Heart left ventricle (tissue), 13 donors: ENCODE results near the gene MAST4.

ENCODE experiments used
- POLR2A ChIP-seq, 2 donors: fragments of 450-650 bp; IDR thresholded peaks; one replicate each; pipeline ENCODE4 v1.6.1; 2017; ENCODE audit warnings: antibody characterized with exemption in 2 of 2, mild to moderate bottlenecking in 2 of 2, moderate library complexity in 2 of 2
- TF ChIP-seq, protein P1 (sequence below), 12 donors: fragments of 200-600 bp; sonication (generic) in 4 of 12; IDR thresholded peaks; one replicate each; pipeline versions ENCODE4 v1.5.0 to v1.8.0; 2018 to 2022; ENCODE audit warnings: antibody characterized with exemption in 12 of 12, mild to moderate bottlenecking in 5 of 12
- donor health status: ischemic (EF 13 %, LVEDD 7.1; RV severe dilation, severe dysfunction).
- donor health status: DM: no; HTN: yes; CAD: no.
- donor health status: DM: no; HTN: no; CAD: no.
- donor health status: ischemic (EF 25% LVEDD 6.9; RV normal size, moderate dysfunction).
- donor health status: ischemic (EF 25% LVEDD 5.7; RV mildly dilated, moderate dysfunction).
- donor health status: ischemic (EF 35%, LVEDD 5.7; RV mildly dilated, moderate dysfunction).
- donor health status: nonischemic (EF 11% LVEDD 7.7; RV severe dilation, severe dysfunction).
- donor health status: DM: yes; HTN: yes; CAD: no.
- donor health status: PGD.
- donor health status: ischemic (EF 29% LVEDD 5.4; RV normal size, mild dysfunction).
- donor health status: nonischemic (EF 23%, LVEDD 6.1; RV moderate dilation, normal function).

DNA sequence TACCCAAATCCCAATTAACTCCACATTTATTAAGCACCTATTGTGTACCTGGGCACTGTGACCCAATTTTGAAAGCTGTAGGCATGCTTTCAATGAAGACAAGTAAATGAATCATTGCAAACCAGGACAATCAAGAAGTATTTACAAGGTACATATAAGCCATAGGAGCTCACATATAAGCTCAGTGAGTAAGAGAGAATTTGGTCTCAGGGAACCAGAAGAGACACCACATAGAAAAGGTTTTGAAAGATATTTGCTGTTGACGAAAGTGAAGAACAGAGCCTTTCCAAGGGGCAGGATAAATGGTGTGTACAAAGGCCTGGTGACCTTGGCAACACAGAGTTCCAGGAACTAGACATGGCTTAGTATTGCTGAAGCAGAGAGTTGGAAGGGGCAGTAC is 412.8 kb downstream of the MAST4 start:
- TF ChIP-seq, protein P1, sequence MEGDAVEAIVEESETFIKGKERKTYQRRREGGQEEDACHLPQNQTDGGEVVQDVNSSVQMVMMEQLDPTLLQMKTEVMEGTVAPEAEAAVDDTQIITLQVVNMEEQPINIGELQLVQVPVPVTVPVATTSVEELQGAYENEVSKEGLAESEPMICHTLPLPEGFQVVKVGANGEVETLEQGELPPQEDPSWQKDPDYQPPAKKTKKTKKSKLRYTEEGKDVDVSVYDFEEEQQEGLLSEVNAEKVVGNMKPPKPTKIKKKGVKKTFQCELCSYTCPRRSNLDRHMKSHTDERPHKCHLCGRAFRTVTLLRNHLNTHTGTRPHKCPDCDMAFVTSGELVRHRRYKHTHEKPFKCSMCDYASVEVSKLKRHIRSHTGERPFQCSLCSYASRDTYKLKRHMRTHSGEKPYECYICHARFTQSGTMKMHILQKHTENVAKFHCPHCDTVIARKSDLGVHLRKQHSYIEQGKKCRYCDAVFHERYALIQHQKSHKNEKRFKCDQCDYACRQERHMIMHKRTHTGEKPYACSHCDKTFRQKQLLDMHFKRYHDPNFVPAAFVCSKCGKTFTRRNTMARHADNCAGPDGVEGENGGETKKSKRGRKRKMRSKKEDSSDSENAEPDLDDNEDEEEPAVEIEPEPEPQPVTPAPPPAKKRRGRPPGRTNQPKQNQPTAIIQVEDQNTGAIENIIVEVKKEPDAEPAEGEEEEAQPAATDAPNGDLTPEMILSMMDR (IDR thresholded peaks at IDR 0.05) = no peak
- TF ChIP-seq POLR2A (IDR thresholded peaks at IDR 0.05) = no peak
